ENCODE measurements around the gene TMEM183A.

The TMEM183A gene

DNA sequence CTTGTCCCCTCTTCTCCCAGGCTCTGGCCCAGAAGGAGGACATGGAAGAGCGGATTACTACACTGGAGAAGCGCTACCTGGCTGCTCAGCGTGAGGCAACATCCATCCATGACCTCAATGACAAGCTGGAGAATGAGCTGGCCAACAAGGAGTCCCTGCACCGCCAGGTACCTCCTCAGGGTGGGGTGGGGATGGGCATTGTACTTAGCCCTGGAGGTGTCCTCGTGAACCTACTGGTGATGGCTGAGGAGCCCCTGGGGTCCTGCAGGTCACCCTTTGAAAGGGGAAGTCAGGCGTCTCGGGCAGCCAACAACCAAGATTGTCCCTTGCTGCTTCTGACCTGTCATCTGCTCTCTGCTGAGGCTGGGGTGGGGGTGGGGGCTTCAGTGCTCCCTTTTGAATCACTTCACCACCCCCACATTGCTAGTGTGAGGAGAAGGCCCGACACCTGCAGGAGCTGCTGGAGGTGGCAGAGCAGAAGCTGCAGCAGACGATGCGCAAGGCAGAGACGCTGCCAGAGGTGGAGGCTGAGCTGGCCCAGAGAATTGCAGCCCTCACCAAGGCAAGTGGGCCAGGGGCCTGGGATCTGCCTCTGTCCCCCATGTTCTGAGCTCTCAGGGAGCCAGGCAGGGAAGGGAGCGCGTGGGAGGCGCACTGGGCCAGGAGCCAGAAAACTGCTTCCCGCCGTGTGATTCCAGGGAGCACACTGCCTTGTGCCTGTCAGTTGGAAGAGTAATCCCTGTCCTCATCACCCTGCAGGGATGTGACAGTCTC, 38.8 kb downstream of the TMEM183A start:
- peak in 3 of 51 donors; percentile 20 to 53 (median 35) for DNase-seq

DNA sequence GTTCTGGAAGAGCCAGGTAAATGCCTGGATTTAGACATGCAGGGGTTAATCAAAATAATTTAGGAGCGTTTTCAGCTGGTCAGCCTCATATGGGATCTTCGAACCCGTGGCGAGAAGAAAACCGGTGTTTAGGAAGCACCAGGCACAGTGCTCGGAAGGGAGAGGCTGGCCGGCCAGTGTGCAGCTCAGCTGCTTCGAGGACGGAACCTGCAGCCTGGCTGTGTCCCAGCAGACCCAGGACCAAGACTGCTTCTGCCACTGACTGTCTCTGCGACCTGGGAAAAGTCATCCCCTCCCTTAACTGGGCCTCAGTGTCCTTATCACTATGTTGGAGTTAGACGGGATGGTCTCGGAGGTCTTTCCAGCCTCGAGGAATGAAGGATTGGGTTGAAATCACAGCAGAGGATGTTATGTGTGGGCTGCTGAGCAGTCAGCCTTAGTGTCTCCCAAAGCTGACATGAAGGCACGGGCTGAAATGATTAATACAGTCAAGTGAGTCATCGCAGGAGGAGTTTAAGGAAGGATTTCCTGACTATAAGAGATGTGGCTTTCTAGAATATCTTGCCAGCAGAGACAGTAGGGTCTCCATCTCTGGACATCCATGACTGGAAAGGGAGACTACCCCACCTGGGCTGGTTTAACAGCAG, 39.9 kb downstream of the TMEM183A start:
- no peak for DNase-seq

DNA sequence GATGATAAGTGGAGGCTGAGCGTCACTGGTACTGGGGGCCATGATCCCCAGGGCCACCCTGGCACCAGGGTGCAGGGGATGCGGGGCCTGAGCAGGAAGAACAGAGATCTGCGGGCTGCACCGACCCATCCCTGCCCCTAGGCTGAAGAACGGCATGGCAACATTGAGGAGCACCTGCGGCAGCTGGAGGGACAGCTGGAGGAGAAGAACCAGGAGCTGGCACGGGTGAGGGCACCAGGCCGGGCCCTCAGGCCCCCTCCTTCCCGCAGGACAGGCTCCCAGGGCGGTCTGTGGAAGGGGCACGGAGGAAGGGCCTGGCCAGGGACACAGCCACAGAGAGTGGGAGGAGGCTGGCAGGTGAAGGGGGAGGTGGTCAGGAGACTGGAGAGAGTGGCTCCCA, 40.9 kb downstream of the TMEM183A start:
- DNase-seq: no peak

DNA sequence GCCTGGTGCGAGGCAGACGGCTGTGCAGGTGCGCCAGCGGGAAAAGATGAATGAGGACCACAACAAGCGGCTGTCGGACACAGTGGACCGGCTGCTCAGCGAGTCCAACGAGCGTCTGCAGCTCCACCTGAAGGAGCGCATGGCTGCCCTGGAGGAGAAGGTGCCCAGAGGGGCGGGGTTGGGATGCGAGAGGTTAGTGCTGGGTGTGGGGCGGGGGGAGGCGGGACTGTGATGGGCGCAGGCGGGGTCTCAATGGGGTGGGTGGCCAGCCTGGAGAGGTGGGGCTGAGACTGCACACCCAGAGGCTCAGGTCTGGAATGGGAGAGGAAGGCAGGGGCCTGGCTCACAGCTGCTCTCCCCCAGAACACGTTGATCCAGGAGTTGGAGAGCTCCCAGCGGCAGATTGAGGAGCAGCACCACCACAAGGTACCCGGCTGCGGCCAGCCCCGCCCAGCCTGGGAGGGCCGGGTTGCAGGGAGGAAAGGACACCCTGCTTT, 41.4 kb downstream of the TMEM183A start:
- no peak for DNase-seq

DNA sequence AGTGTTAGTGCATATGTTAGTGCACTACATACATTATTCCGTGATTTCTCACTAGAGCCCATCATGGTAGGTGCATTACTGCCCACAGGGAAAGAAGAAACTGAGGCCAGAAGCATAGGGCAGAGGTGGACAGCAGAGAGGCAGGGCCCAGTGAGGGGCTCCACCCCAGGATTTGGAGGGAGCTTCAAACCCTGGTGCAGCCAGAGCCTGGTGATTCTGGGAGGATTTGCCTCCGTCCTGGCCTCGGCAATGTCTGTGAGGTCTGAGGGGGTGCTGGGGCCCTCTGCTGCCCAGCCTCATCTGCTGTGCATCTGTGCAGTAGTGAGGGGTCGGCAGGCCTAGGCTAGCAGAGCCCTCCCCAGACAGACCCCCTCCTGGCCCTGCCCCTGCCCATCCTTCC, 41.9 kb downstream of the TMEM183A start:
- no peak for DNase-seq

DNA sequence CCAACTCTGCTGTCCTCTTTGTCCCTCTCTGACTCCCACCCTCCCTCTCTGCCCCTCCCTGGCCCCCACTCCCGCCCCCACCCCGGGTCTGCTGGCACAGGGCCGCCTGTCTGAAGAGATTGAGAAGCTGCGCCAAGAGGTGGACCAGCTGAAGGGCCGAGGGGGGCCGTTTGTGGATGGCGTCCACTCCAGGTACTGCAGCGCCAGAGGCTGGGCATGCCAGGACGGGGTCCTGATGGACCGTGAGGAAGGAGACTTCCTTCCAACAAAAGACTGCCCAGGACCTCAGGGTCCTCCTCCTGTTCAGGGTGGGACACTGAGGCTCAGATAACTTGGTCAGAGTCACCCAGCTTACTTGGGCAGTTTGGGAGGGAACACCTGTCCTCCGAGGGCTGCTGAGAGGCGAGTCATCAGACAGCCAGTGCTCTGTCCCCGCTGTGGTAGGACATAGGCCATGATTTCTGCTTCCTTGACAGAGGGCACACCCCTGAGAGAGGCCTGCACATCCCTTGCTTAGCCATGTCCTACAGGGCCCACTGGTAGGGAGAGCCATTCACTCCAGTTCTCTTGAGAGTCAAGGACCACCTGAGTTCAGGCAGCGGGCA, 42.5 kb downstream of the TMEM183A start:
- DNase-seq: no peak

DNA sequence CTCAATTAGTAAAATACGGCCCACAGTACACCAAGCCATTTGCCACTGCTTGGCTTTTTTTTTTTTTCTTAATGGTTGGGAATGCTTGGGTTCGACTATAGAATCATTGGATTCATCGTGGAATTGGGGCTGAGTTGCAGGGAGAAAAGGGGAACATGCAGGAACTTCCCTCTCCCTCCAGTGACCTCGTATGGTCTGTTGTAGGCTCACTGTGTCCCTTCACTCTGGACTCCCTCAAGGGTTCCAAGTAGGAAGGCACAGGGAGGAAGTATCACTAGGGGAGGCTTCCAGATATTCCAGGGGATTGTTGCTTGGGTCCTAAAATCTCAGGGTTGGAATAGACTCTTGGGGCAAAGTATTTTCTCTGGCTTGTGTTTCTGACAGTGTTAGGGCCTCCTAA, 43.7 kb downstream of the TMEM183A start:
- DNase-seq: no peak

DNA sequence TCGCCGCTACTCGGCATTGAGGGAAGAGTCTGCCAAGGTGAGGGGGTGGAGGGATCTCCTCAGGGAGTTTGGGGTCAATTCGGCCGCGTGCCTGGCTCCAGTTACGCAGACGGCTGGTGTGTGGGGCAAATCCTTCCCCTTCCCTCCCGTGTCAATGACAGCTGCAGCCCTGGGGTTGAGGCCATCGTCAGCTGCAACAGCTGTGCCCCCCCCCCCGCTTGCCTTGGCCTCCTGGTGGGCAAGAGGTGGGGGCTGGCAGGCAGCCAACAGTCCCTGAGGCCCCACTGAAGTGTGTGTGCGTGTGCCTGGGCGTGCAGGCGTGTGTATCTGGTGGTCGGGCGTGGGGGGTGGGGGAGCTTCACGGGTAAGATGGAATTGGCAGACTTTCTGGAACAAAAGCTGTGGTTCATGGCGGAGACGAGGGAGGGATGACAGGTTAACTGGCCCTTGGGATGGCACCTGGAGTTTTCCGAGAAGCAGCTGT, 44.7 kb downstream of the TMEM183A start:
- DNase-seq: no peak

DNA sequence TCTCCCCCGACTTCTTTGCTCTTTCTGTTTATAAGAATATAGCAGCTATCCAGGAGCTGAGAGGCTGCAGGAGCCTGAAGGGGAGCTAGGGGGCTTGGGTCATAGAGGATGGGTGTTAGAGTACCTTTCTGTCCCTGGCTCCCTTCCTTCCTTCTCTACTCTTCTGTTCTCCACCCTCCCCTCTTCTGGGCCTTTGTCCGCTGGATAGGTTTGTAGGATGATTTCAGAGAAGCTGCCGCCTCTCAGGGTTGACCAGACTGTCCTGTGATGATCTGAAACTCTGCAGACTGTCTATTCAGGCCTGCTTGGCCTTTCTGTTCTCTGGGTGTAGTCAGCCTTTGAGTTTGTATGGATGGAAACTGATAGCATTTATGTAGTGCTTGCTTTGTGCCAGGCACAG, 45.4 kb downstream of the TMEM183A start:
- DNase-seq: no peak

DNA sequence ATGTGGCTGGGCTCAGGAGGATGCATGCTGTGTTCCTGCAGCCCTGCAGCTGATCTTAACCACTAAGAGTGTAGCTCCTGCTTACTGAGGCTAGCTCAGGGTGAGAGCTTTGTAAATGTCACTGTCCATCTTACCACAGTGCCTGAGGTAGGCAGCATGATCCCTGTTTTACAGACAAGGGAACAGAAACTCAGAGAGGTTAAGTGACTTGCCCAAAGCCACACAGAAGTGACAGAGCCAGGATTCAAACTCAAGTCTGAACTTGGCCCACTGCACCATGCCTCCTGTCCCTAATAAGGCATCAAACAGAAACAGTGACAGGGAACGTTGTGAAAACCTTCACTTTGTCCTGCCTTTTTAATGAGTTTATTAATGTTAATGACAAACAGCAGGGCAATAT, 47.0 kb downstream of the TMEM183A start:
- no peak for DNase-seq

DNA sequence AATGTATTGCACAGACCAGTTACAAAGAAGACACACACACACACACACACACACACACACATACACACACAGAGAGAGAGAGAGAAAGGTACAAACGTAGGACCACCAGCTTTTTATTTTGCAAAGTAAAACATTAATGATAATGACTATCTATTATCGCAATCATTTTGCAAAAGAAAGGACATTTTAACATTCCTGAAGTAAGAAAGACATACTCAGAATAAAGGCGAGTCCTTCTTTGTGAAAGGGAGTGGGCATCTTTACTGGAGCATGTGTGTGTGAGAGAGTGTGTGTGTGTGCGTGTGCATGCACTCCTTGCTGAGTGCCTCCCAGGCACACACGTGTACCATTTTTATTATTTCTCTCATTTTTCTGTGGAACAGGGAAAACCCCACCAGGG, 47.5 kb downstream of the TMEM183A start:
- no peak for DNase-seq

DNA sequence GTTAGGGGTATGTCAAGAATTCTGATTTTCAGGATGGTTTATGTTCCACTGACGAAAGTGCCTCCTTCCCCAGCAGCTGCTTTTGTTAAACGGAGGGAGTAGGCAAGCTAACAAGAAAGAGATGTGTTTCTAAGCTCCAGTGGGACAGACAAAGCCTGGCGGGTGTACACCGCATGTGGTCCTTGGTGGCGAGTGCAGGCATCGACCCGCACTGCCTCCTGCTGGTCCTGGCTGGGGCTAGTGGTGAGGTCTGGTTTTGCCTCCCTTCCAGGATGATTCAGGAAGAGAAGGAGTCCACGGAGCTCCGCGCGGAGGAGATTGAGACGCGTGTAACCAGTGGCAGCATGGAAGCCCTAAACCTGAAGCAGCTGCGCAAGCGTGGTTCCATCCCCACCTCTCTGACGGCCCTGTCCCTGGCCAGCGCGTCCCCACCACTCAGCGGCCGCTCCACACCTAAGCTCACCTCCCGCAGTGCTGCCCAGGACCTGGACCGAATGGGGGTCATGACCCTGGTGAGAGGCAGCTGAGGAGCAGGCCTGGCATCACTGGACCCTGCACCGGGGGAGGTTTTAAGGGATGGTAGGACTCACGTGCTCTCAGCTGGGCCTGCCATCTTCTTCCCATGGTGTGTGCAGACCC, 48.1 kb downstream of the TMEM183A start:
- DNase-seq: no peak

DNA sequence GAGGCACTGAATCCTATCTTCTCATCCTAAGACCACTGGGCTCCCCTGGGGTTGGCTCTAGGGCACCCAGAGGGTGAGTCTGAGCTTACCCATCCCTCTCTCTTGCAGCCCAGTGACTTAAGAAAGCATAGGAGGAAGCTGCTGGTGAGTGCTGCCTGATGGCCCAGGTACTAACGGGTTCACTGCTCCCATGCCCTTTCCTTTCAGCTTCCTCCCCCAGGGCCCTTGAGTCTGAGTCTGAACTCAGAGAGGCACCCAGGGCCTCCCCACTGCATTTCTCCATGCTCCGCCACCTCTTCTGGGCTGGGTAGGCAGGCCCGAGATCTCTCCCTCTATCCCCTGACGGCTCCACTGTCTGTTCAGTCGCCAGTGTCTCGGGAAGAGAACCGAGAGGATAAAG, 48.8 kb downstream of the TMEM183A start:
- no peak for DNase-seq

DNA sequence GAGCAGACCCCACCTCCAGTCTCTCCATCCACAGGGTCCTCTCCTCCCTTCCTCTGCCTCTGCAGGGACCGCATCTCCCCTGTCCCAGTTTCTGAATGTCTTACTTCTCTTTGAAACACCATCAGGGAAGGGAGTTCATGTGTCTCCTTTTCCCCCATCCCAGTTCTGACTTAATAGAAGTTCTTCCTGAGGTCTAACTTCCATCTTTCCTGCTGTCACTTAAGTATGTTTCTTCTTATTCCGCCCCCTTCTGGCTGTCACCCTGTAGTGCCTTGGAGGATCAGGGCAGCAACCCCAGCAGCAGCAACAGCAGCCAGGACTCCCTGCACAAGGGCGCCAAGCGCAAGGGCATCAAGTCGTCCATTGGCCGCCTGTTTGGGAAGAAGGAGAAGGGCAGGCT, 49.3 kb downstream of the TMEM183A start:
- no peak for DNase-seq

DNA sequence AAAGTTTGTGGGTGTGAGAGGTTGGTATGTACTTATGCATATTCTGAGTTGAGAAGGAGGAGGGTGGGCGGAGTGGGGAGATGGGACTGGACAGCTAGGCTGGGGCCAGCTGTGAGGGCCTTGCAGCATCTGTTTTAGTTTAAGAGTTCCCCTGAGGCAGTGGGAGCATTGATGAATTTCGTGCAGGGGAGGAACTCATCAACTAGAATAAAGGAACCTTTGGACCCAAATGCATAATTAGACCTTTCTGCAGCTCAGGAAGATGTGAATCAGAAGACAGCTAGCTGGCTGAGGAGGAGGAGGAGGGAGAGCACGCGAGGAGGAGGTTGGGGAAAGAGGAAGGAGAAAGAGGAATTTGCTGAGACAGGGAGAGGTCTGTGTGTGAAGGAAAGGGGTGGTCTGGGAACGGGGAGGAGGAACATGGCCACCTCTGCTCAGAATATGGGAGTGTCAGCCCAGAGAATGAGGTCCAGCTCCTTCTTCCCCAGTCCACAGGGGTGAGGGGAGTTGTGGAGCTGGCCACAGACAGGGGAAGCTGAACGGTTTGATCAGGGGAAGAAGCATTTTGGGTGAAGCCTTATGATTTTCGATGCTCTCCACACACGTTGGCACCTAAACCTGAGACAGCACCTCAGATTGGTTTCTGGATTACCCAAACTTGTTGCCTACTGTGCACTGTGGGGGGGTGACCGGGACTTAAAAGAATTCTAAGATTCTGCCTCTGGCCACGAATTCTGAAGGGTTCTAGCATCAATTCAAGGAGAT, 50.9 kb downstream of the TMEM183A start:
- DNase-seq: peak in 2 of 51 donors; percentile 24 to 47

DNA sequence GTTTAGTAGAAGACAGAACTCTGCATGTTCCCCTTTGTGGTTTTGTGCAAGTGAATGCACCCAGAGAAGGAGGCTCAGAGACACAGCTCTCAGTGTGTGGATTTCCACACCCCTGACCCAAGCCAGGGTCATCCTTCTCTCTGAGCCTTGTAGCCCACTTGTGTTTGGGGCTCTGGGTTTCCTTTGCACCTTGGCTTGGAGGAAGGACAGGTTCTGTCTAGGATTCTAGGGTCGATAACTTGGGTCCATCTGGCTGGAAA, 51.4 kb downstream of the TMEM183A start:
- no peak for DNase-seq

DNA sequence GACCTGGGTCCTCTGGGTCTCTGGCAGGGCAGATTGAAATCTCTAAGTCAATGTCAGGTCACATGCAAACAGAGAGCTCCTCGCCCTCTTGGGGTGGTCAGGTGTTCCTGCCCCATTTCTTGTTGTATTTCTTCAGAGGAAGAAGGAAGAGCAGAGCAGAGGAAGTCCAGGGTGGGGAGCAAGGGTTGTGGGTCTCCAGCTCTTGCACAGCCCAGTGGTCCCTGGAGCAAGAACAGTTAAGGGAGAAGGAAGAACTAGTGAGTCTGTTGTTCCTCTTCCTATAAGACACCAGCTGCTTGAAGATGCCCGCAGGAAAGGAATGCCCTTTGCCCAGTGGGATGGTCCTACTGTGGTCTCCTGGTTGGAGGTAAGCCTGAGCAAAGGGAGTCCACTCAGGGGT, 52.3 kb downstream of the TMEM183A start:
- no peak for DNase-seq

DNA sequence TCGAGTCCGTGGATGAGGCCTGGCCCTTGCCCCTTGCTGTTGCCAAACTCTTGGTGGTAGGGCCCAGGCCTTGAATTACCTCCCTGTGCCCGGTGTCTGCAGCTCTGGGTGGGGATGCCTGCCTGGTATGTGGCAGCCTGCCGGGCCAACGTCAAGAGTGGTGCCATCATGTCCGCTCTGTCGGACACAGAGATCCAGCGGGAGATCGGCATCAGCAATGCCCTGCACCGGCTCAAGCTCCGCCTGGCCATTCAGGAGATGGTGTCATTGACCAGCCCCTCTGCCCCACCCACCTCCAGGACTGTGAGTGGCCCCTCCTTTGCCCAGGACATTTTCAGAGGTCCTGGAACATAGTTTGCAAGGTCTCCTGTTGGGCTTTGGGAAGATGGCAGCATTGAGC, 52.9 kb downstream of the TMEM183A start:
- no peak for DNase-seq

DNA sequence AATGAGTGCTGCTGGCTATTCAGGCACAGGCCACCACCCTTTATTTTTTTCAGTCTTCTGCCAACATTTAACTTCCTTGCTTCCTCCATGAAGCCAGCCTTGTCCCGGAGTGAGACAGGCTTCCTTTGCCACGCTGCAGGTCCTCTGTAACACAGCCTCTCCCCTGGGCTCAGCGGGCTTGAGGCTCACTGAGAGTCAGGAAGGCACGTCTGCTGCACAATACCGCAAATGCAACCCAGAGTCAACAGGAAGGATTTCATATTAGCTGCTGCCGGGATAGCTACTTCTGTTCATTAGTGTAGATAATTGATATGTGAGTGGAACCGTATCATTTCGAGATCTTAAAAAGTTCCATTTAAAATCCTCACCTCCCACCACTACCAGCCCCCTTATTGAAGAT, 56.1 kb downstream of the TMEM183A start:
- DNase-seq: no peak

DNA sequence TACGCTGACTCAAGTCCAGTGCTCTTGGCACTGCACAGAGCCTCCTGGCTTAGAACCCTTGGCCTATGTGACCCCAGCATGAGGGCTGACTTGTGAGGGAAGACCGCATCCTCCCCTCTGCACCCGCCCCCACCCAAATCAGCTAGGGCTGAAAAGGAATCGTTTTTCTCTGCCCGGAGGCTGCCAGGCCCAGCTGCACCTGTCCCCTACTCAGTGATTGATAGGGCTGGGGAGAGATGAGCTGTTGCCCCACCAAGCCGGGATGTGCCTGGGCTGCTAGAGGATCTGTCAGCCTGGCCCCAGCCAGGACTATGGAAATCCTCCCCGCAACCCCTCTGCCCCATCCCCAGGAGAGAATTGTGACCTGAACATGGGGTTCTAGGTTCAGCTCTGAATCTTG, 58.0 kb downstream of the TMEM183A start:
- DNase-seq: no peak

DNA sequence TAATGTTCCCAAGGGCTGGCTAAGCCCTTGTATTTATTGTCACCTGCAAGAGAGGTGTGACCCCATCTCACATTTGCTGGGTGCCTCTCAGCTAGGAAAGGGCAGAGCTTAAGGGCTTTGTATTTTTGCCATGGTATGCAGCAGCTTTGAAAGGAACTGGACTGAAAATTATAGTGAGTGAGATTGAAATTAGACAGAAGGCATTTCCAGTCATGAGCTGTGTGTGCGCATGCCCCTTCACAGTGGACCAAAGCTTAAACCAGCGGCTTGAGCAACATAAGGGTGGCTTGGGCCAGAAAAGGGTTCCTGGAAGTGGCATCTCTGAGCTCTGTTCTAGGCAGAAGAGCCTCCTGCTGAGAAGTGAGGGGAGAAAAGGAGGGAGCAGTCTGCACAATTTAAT, 58.8 kb downstream of the TMEM183A start:
- DNase-seq: no peak

DNA sequence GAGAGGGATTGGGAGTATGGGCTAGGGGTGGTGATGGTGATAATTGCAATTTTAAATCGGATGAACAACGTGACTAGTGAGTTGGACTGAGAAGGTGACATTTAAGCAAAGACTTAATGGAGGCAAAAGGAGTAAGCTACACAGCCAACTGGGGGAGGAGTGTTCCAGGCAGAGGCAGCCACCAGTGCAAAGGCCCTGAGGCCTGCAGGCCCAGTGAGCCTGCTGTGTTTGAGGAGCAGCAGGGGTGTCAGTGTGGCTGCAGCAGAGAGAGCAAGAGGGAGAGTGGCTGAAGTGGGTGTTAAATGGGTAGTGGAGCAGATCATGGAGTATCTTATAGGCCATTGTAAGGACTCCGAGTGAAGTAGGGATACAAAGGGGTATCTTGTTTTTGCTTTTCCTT, 59.8 kb downstream of the TMEM183A start:
- DNase-seq: no peak
